CD14-positive monocyte (primary cell): ENCODE data around the gene RAB22A. TPM values are rescaled to one million over a fixed set of nuclear protein-coding genes. Genes with fewer than 3 reads are reported as not detected.

Experiments
- DNase-seq, 3 donors: peaks; one replicate each; pipeline ENCODE4 v3.0.0-alpha.2; 2011 to 2022
- H2AFZ ChIP-seq: 2 replicates; pipeline ENCODE4 v1.6.0; 2012; ENCODE audit warnings: mild to moderate bottlenecking, low read depth, low read length, inconsistent platforms; ENCODE audit not compliant: insufficient read depth, poor library complexity, severe bottlenecking
- H3K27ac ChIP-seq, 2 donors: 1 replicate in 1 of 2; 2 replicates in 1 of 2; pipeline ENCODE4 v1.5.1; 2012 to 2013; ENCODE audit warnings: low read length in 2 of 2, control low read depth in 1 of 2, inconsistent platforms in 1 of 2, low read depth in 1 of 2, mild to moderate bottlenecking in 1 of 2
- H3K27me3 ChIP-seq, 2 donors: one replicate each; pipeline versions ENCODE4 v1.6.0 to v1.6.1; 2011 to 2013; ENCODE audit warnings: low read length in 2 of 2; ENCODE audit not compliant: control insufficient read depth in 2 of 2, insufficient read depth in 2 of 2
- H3K36me3 ChIP-seq, 2 donors: replicated peaks in 1 of 2; 1 replicate in 1 of 2; 2 replicates in 1 of 2; pipeline versions ENCODE4 v1.5.1 to v1.6.1; 2012 to 2013; ENCODE audit warnings: low read length in 2 of 2, control low read depth in 1 of 2, inconsistent platforms in 1 of 2, mild to moderate bottlenecking in 1 of 2; ENCODE audit not compliant: insufficient read depth in 2 of 2, control insufficient read depth in 1 of 2
- H3K4me1 ChIP-seq, 2 donors: 1 replicate in 1 of 2; 2 replicates in 1 of 2; pipeline versions ENCODE4 v1.5.1 to v1.6.1; 2012 to 2013; ENCODE audit warnings: low read length in 2 of 2, control low read depth in 1 of 2, inconsistent platforms in 1 of 2, mild to moderate bottlenecking in 1 of 2, moderate library complexity in 1 of 2; ENCODE audit not compliant: insufficient read depth in 2 of 2, control insufficient read depth in 1 of 2
- H3K4me2 ChIP-seq: replicated peaks from 2 replicates; pipeline ENCODE3; 2012; ENCODE audit warnings: low read length, moderate library complexity, mild to moderate bottlenecking; ENCODE audit not compliant: poor library complexity, severe bottlenecking; ENCODE audit errors: extremely low read depth
- H3K4me3 ChIP-seq, 3 experiments: fragments of 200-600 bp in 1 of 3; sonication (generic) in 1 of 3; replicated peaks in 1 of 3; 1 replicate in 2 of 3; 2 replicates in 1 of 3; pipeline ENCODE4 v1.5.1; 2011 to 2013; ENCODE audit warnings: low read length in 3 of 3, mild to moderate bottlenecking in 3 of 3, control low read depth in 2 of 3, low read depth in 2 of 3, inconsistent platforms in 1 of 3, moderate library complexity in 1 of 3
- H3K79me2 ChIP-seq: 2 replicates; pipeline ENCODE4 v1.6.0; 2012; ENCODE audit warnings: mild to moderate bottlenecking, control low read depth, inconsistent platforms, low read length, moderate library complexity; ENCODE audit not compliant: insufficient read depth
- H3K9ac ChIP-seq: 2 replicates; pipeline ENCODE4 v1.6.0; 2017; ENCODE audit warnings: low read length, mild to moderate bottlenecking; ENCODE audit not compliant: insufficient read depth, poor library complexity, severe bottlenecking
- H3K9me3 ChIP-seq, 2 donors: replicated peaks in 1 of 2; 1 replicate in 1 of 2; 2 replicates in 1 of 2; pipeline versions ENCODE4 v1.5.1 to v1.6.1; 2012 to 2013; ENCODE audit warnings: low read length in 2 of 2, control low read depth in 1 of 2; ENCODE audit not compliant: control insufficient read depth in 1 of 2, insufficient read depth in 1 of 2
- H4K20me1 ChIP-seq: 2 replicates; pipeline ENCODE4 v1.6.0; 2012; ENCODE audit warnings: mild to moderate bottlenecking, low read length, control low read depth, moderate library complexity; ENCODE audit not compliant: insufficient read depth
- H3K27ac Mint-ChIP-seq, 7 donors: one replicate each; pipeline ENCODE4 v1.8.0; 2020; ENCODE audit warnings: mild to moderate bottlenecking in 7 of 7, mixed read lengths in 7 of 7, moderate library complexity in 6 of 7, inconsistent platforms in 2 of 7
- H3K27me3 Mint-ChIP-seq, 3 donors: one replicate each; pipeline ENCODE4 v1.8.0; 2021 to 2022; ENCODE audit warnings: low read depth in 3 of 3, mild to moderate bottlenecking in 3 of 3, mixed read lengths in 3 of 3, moderate library complexity in 3 of 3, inconsistent platforms in 1 of 3
- H3K36me3 Mint-ChIP-seq, 2 donors: one replicate each; pipeline ENCODE4 v1.8.0; 2020; ENCODE audit warnings: mixed read lengths in 2 of 2, inconsistent platforms in 1 of 2, mild to moderate bottlenecking in 1 of 2
- H3K4me1 Mint-ChIP-seq: one replicate; pipeline ENCODE4 v1.8.0; 2020; ENCODE audit warnings: mild to moderate bottlenecking, mixed read lengths
- H3K4me3 Mint-ChIP-seq, 2 donors: one replicate each; pipeline ENCODE4 v1.8.0; 2020; ENCODE audit warnings: mild to moderate bottlenecking in 2 of 2, mixed read lengths in 2 of 2, moderate library complexity in 1 of 2
- H3K9me3 Mint-ChIP-seq, 7 donors: one replicate each; pipeline ENCODE4 v1.8.0; 2020 to 2022; ENCODE audit warnings: mixed read lengths in 7 of 7, mild to moderate bottlenecking in 6 of 7, moderate library complexity in 6 of 7, inconsistent platforms in 2 of 7
- WGBS: methylation state at CpG from one replicate; pipeline ENCODE4 v1.1.5; 2013; ENCODE audit warnings: missing lambda C conversion rate; ENCODE audit not compliant: insufficient coverage; 5-methylcytosine and 5-hydroxymethylcytosine counted together
- intact Hi-C, 2 donors: fragments of 100-400 bp; cut with micrococcal nuclease; formaldehyde crosslinking; loops; one replicate each; pipeline versions ENCODE4 v1.15.0 to v1.15.1; 2023
- polyA plus RNA-seq, 3 donors: library from polyadenylated mRNA; depleted of rRNA in 1 of 3; unstranded in 2 of 3; stranded (reverse) in 1 of 3; fragments of 300-500 nt in 2 of 3; fragments of >200 nt in 1 of 3; fragmentation: Illumina TruSeq in 2 of 3; gene quantifications; 1 replicate in 2 of 3; 2 replicates in 1 of 3; pipeline ENCODE4 v1.2.3, GENCODE V29; 2012 to 2021
- TF ChIP-seq, protein P1 (sequence below): fragments of 200-600 bp; IDR thresholded peaks from one replicate; pipeline ENCODE4 v1.8.0; 2022; ENCODE audit warnings: antibody characterized with exemption, mild to moderate bottlenecking

RAB22A gene
- polyA plus RNA-seq, 3 donors: 5.8 to 10.6 (median 9.8) TPM

DNA sequence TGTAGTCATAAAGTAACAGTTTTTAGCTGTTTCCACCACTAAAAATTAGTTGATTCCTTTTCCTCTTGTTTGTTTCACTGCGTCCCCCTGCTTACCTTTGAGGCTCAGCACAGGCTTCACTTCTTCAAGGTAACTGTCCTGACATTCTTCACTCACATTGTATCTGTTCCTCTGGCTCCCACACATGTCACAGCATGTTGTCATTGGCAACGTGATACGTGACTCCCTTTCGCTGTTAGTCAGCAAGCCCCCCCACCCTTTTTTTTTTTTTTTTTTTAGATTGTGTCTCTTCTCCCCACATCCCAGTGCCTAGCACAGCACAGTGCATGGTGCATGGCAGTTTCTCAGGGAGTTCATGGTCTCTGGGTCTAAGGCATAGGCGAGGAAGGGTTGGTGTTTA, 92.8 kb downstream of the RAB22A start:
- Mint-ChIP-seq H3K27ac (no peak overlapping the region), H3K9me3 (no peaks in the 10 kb centered on the region)
- H3K79me2 ChIP-seq: peaks cover 100% of the 10 kb centered on the region

DNA sequence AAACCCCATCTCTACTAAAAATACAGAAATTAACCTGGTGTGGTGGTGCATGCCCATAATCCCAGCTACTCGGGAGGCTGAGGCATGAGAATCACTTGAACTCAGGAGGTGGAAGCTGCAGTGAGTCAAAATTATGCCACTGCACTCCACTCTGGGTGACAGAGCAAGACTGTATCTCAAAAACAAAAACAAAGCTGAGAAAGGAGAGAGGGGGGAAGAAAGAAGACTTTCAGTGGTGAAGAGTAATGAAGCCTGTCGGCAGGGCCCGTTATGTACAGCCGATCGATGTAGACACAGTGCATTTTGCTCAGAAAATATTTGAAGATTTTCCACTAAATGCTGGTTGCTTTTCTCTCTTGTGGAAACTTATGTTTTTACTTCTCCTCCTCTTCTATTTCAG, 93.3 kb downstream of the RAB22A start:
- Histone ChIP-seq H4K20me1 (peaks cover 100% of the 10 kb centered on the region), H3K36me3 (no peaks in the 10 kb centered on the region), H3K79me2 (peaks cover 100% of the 10 kb centered on the region), H3K9me3 (no peaks in the 10 kb centered on the region), H3K4me2 (no peak overlapping the region), H3K4me1 (peaks cover 1 to 6% of the 10 kb centered on the region in 2 donors), H3K27ac (peak overlapping the region in 1 of 2 donors; percentile 49), H2AFZ (no peak overlapping the region), H3K27me3 (no peaks in the 10 kb centered on the region), H3K9ac (no peak overlapping the region), H3K4me3 (no peak overlapping the region)
- no peak overlapping the region for H3K4me3 Mint-ChIP-seq
- no CpG with 5 or more reads among the region's 5 CpGs for WGBS
- TF ChIP-seq, protein P1, sequence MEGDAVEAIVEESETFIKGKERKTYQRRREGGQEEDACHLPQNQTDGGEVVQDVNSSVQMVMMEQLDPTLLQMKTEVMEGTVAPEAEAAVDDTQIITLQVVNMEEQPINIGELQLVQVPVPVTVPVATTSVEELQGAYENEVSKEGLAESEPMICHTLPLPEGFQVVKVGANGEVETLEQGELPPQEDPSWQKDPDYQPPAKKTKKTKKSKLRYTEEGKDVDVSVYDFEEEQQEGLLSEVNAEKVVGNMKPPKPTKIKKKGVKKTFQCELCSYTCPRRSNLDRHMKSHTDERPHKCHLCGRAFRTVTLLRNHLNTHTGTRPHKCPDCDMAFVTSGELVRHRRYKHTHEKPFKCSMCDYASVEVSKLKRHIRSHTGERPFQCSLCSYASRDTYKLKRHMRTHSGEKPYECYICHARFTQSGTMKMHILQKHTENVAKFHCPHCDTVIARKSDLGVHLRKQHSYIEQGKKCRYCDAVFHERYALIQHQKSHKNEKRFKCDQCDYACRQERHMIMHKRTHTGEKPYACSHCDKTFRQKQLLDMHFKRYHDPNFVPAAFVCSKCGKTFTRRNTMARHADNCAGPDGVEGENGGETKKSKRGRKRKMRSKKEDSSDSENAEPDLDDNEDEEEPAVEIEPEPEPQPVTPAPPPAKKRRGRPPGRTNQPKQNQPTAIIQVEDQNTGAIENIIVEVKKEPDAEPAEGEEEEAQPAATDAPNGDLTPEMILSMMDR: no peak
- peaks cover 0 to 2% (median 0%) of the 10 kb centered on the region in 3 donors for H3K27me3 Mint-ChIP-seq
- H3K27ac Mint-ChIP-seq: no peak overlapping the region
- intact Hi-C loops: no loop called here
- H3K4me1 Mint-ChIP-seq: peaks cover 18% of the 10 kb centered on the region
- H3K9me3 Mint-ChIP-seq: no peaks in the 10 kb centered on the region
- peaks cover 2 to 5% of the 10 kb centered on the region in 2 donors for H3K36me3 Mint-ChIP-seq
- no peak for DNase-seq

More for the DNA sequence above, 92.8 kb downstream of the RAB22A start:
- DNase-seq: no peak
- Histone ChIP-seq H3K27ac (peak overlapping the region in 1 of 2 donors; percentile 49), H3K4me3 (no peak overlapping the region), H3K4me2 (no peak overlapping the region), H3K36me3 (no peaks in the 10 kb centered on the region), H3K4me1 (peaks cover 0 to 4% of the 10 kb centered on the region in 2 donors), H2AFZ (no peak overlapping the region), H3K9me3 (no peaks in the 10 kb centered on the region), H3K27me3 (no peaks in the 10 kb centered on the region), H3K9ac (no peak overlapping the region), H4K20me1 (peaks cover 100% of the 10 kb centered on the region)
- TF ChIP-seq, protein P1: no peak
- peaks cover 0 to 2% (median 0%) of the 10 kb centered on the region in 3 donors for H3K27me3 Mint-ChIP-seq
- intact Hi-C loops: no loop called here
- peaks cover 13% of the 10 kb centered on the region for H3K4me1 Mint-ChIP-seq
- peaks cover 2 to 7% of the 10 kb centered on the region in 2 donors for H3K36me3 Mint-ChIP-seq
- H3K4me3 Mint-ChIP-seq: no peak overlapping the region
- 96% methylated on average over 4 of the region's 5 CpGs for WGBS
